Thyroid gland (tissue), 4 donors: ENCODE results near the gene HNRNPA3.
A peak's percentile ranks its signal among the peaks of the same experiment; 100 is the strongest.

ENCODE experiments used
- CTCF ChIP-seq, 6 experiments: fragments of 200-600 bp in 3 of 6; fragments of 450-650 bp in 3 of 6; sonication (generic) in 3 of 6; IDR thresholded peaks; one replicate each; pipeline ENCODE4 v1.5.1; 2016 to 2019; ENCODE audit warnings: antibody characterized with exemption in 6 of 6, mild to moderate bottlenecking in 2 of 6, inconsistent platforms in 1 of 6, moderate library complexity in 1 of 6
- POLR2A ChIP-seq, 2 donors: fragments of 450-650 bp; IDR thresholded peaks; one replicate each; pipeline ENCODE4 v1.6.1; 2017; ENCODE audit warnings: antibody characterized with exemption in 2 of 2, mild to moderate bottlenecking in 2 of 2, moderate library complexity in 1 of 2

- TF ChIP-seq CTCF (IDR thresholded peaks at IDR 0.05) (no peak), POLR2A (IDR thresholded peaks at IDR 0.05) (peak in 1 of 2 donors; percentile 22)
Measured at GRCh38 chr2:177165061-177165583, 47.5 kb upstream of the HNRNPA3 start.
